ENCODE results near the gene KIF25. TPM values are rescaled to one million over a fixed set of nuclear protein-coding genes. Genes with fewer than 3 reads are reported as not detected.

KIF25 gene
- total and polyA plus RNA-seq, 7 donors: 0.50 to 0.54 TPM; not detected in 5

- intact Hi-C loops (cut with DNase I): no loop called here
- no peaks in the 10 kb centered on the region for H3K4me1 ChIP-seq
- H3K4me3 ChIP-seq: no peak overlapping the region
- H3K27ac ChIP-seq: no peak overlapping the region
- no peaks in the 10 kb centered on the region for H3K36me3 ChIP-seq
- no peaks in the 10 kb centered on the region for H3K27me3 ChIP-seq
- TF ChIP-seq, protein P1, sequence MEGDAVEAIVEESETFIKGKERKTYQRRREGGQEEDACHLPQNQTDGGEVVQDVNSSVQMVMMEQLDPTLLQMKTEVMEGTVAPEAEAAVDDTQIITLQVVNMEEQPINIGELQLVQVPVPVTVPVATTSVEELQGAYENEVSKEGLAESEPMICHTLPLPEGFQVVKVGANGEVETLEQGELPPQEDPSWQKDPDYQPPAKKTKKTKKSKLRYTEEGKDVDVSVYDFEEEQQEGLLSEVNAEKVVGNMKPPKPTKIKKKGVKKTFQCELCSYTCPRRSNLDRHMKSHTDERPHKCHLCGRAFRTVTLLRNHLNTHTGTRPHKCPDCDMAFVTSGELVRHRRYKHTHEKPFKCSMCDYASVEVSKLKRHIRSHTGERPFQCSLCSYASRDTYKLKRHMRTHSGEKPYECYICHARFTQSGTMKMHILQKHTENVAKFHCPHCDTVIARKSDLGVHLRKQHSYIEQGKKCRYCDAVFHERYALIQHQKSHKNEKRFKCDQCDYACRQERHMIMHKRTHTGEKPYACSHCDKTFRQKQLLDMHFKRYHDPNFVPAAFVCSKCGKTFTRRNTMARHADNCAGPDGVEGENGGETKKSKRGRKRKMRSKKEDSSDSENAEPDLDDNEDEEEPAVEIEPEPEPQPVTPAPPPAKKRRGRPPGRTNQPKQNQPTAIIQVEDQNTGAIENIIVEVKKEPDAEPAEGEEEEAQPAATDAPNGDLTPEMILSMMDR (IDR thresholded peaks at IDR 0.05): no peak
- TF ChIP-seq POLR2A (IDR thresholded peaks at IDR 0.05) (no peak), POLR2AphosphoS5 (IDR thresholded peaks at IDR 0.05) (no peak), EP300 (IDR thresholded peaks at IDR 0.05) (no peak)
- 93 to 94% methylated on average over 24 of the region's 24 CpGs for WGBS, 2 donors
- H3K9me3 ChIP-seq: no peaks in the 10 kb centered on the region
- no peak for DNase-seq
Measured at GRCh38 chr6:168067081-168067759, 69.7 kb downstream of the KIF25 start.

DNA sequence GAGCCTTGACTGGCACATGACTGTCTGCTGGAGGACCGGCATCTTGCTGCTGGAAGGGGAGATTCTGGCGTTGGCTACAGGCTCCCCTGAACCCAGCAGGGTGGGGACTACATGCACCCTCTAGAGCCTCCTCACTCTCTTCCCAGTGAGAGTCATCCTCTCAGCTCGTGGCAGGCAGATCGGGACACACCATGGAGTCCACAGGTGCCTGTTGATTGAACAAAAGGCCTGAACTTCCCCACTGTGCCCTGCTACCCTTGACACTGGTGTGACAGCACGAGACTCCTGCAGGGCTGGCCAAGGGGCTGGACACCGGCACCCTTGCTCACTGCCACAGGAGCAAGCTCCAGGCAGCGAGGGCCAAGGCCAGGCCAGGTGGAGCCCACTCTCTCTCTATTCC is 73.3 kb downstream of the KIF25 start:
- Histone ChIP-seq H3K4me1 (no peaks in the 10 kb centered on the region), H3K36me3 (no peaks in the 10 kb centered on the region), H3K4me3 (no peak overlapping the region), H3K27me3 (no peaks in the 10 kb centered on the region), H3K27ac (no peak overlapping the region), H3K9me3 (no peaks in the 10 kb centered on the region)
- TF ChIP-seq POLR2A (IDR thresholded peaks at IDR 0.05): no peak
- TF ChIP-seq POLR2AphosphoS5 (IDR thresholded peaks at IDR 0.05): no peak
- TF ChIP-seq EP300 (IDR thresholded peaks at IDR 0.05): no peak
- TF ChIP-seq, protein P1 (IDR thresholded peaks at IDR 0.05): no peak
- intact Hi-C loops (cut with DNase I): no loop called here
- no peak for DNase-seq
- 86 to 89% methylated on average over 7 of the region's 7 CpGs for WGBS, 2 donors

GRCh38 chr6:168071620-168072019 is 74.1 kb downstream of the KIF25 start:
- H3K4me1 ChIP-seq: no peaks in the 10 kb centered on the region
- intact Hi-C loops (cut with DNase I): no loop called here

GRCh38 chr6:168072261-168072660 is 74.8 kb downstream of the KIF25 start:
- Histone ChIP-seq H3K27me3 (no peaks in the 10 kb centered on the region), H3K9me3 (no peaks in the 10 kb centered on the region), H3K4me1 (no peaks in the 10 kb centered on the region), H3K36me3 (no peaks in the 10 kb centered on the region), H3K4me3 (no peak overlapping the region), H3K27ac (no peak overlapping the region)
- DNase-seq: no peak
- intact Hi-C loops (cut with DNase I): no loop called here
- TF ChIP-seq POLR2A (IDR thresholded peaks at IDR 0.05) (no peak), EP300 (IDR thresholded peaks at IDR 0.05) (no peak), POLR2AphosphoS5 (IDR thresholded peaks at IDR 0.05) (no peak)
- TF ChIP-seq, protein P1 (IDR thresholded peaks at IDR 0.05): no peak
- 88 to 94% methylated on average over 24 of the region's 24 CpGs for WGBS, 2 donors

More at GRCh38 chr6:168071620-168072019, 74.1 kb downstream of the KIF25 start:
- Histone ChIP-seq H3K27ac (no peak overlapping the region), H3K36me3 (no peaks in the 10 kb centered on the region), H3K9me3 (no peaks in the 10 kb centered on the region), H3K4me3 (no peak overlapping the region), H3K27me3 (no peaks in the 10 kb centered on the region)
- no peak for DNase-seq
- TF ChIP-seq POLR2A (IDR thresholded peaks at IDR 0.05) (no peak), EP300 (IDR thresholded peaks at IDR 0.05) (no peak)
- TF ChIP-seq, protein P1 (IDR thresholded peaks at IDR 0.05): no peak
- 81 to 86% methylated on average over 9 of the region's 9 CpGs for WGBS, 2 donors

GRCh38 chr6:168072730-168073129 is 75.3 kb downstream of the KIF25 start:
- Histone ChIP-seq H3K36me3 (no peaks in the 10 kb centered on the region), H3K9me3 (no peaks in the 10 kb centered on the region), H3K4me3 (no peak overlapping the region), H3K4me1 (no peaks in the 10 kb centered on the region), H3K27me3 (no peaks in the 10 kb centered on the region), H3K27ac (no peak overlapping the region)
- WGBS, 2 donors: 78 to 86% methylated on average over 4 of the region's 4 CpGs
- intact Hi-C loops (cut with DNase I): no loop called here
- TF ChIP-seq, protein P1 (IDR thresholded peaks at IDR 0.05): no peak
- no peak for DNase-seq
